Gastrocnemius medialis (tissue), 4 donors: ENCODE data around the gene SGK1. TPM values are rescaled to one million over a fixed set of nuclear protein-coding genes. Genes with fewer than 3 reads are reported as not detected.
"Not testable (repeated sequence)": the region's sequence is repeated elsewhere in the genome, so short reads cannot be mapped to it uniquely, and the experiment has no call there.

Experiments used
- ATAC-seq, 2 donors: fragments of 150-250 bp; one replicate each; pipeline ENCODE4 v1.9.1; 2016
- DNase-seq, 2 donors: peaks; one replicate each; pipeline ENCODE4 v3.0.0-alpha.2; 2019
- H3K27ac ChIP-seq, 4 donors: fragments of 200-600 bp; sonication (generic); 1 replicate in 1 of 4; 2 replicates in 3 of 4; pipeline ENCODE4 v1.5.1; 2016 to 2018; ENCODE audit warnings: mild to moderate bottlenecking in 2 of 4, moderate library complexity in 1 of 4
- H3K27me3 ChIP-seq, 3 donors: fragments of 200-600 bp; sonication (generic) in 2 of 3; 1 replicate in 1 of 3; 2 replicates in 2 of 3; pipeline versions ENCODE4 v1.5.1 to v1.6.0; 2016 to 2019; ENCODE audit warnings: mild to moderate bottlenecking in 1 of 3, moderate library complexity in 1 of 3
- H3K36me3 ChIP-seq, 2 donors: fragments of 200-600 bp; sonication (generic) in 1 of 2; one replicate each; pipeline ENCODE4 v1.5.1; 2017 to 2018
- H3K4me1 ChIP-seq, 2 donors: fragments of 200-600 bp; sonication (generic) in 1 of 2; one replicate each; pipeline ENCODE4 v1.5.1; 2016 to 2017; ENCODE audit warnings: mild to moderate bottlenecking in 2 of 2
- H3K4me3 ChIP-seq, 4 donors: fragments of 200-600 bp; sonication (generic) in 3 of 4; 1 replicate in 1 of 4; 2 replicates in 3 of 4; pipeline ENCODE4 v1.5.1; 2016 to 2019; ENCODE audit warnings: mild to moderate bottlenecking in 2 of 4
- H3K9me3 ChIP-seq, 3 donors: fragments of 200-600 bp; sonication (generic) in 2 of 3; 1 replicate in 1 of 3; 2 replicates in 2 of 3; pipeline ENCODE4 v1.5.1; 2016 to 2019
- CTCF ChIP-seq, 5 experiments: fragments of 450-650 bp in 3 of 5; fragments of 200-600 bp in 2 of 5; sonication (generic) in 2 of 5; IDR thresholded peaks in 4 of 5; conservative IDR thresholded peaks in 1 of 5; 1 replicate in 4 of 5; 2 replicates in 1 of 5; pipeline ENCODE4 v1.5.1; 2016 to 2019; ENCODE audit warnings: antibody characterized with exemption in 5 of 5, mild to moderate bottlenecking in 3 of 5, moderate library complexity in 3 of 5
- POLR2A ChIP-seq, 2 donors: fragments of 450-650 bp; IDR thresholded peaks; one replicate each; pipeline ENCODE4 v1.6.1; 2017; ENCODE audit warnings: antibody characterized with exemption in 2 of 2, mild to moderate bottlenecking in 2 of 2, moderate library complexity in 2 of 2
- in situ Hi-C, 4 donors: fragments of 200-750 bp; cut with MboI; loops; one replicate each; pipeline versions ENCODE4 v1.15.0 to v1.8.0; 2017; ENCODE audit warnings: low sequenced_read_pairs in 4 of 4
- intact Hi-C: fragments of 100-400 bp; cut with DNase I; formaldehyde crosslinking; loops from one replicate; pipeline ENCODE4 v1.15.1; 2023; ENCODE audit warnings: low total_unique reads
- total RNA-seq, 4 donors: library from RNA; depleted of rRNA; stranded (reverse); fragments of >200 nt; gene quantifications; one replicate each; pipeline versions ENCODE4 v1.1.0 to v1.2.3, GENCODE V29; 2016

The SGK1 gene
- total RNA-seq, 4 donors from 2014 or later, result 43.7 to 100 (median 56.2) TPM

GRCh38 chr6:134238006-134238405 is 79.9 kb downstream of the SGK1 start:
- H3K27me3 ChIP-seq, result no peaks in the 10 kb centered on the region
- intact Hi-C loops, result no loop called here
- H3K4me1 ChIP-seq, result peaks cover 0 to 13% of the 10 kb centered on the region in 2 donors
- H3K27ac ChIP-seq, result no peak overlapping the region
- in situ Hi-C loops, result no loop called here
- DNase-seq, result no peak
- no peaks in the 10 kb centered on the region for H3K36me3 ChIP-seq
- H3K4me3 ChIP-seq, result no peak overlapping the region
- no peaks in the 10 kb centered on the region for H3K9me3 ChIP-seq
- no peak for TF ChIP-seq CTCF (IDR thresholded peaks at IDR 0.05 in 4 of 5, conservative IDR thresholded peaks at IDR 0.05 in 1 of 5)
- TF ChIP-seq POLR2A (IDR thresholded peaks at IDR 0.05), result no peak
- ATAC-seq, result no peak

GRCh38 chr6:134235937-134236751 is 81.8 kb downstream of the SGK1 start:
- no peak for TF ChIP-seq POLR2A (IDR thresholded peaks at IDR 0.05)
- no peak for TF ChIP-seq CTCF (IDR thresholded peaks at IDR 0.05 in 4 of 5, conservative IDR thresholded peaks at IDR 0.05 in 1 of 5)
- DNase-seq (no peak), ATAC-seq (no peak)
- Histone ChIP-seq H3K27me3 (no peaks in the 10 kb centered on the region), H3K4me3 (no peak overlapping the region), H3K4me1 (peaks cover 0 to 13% of the 10 kb centered on the region in 2 donors), H3K9me3 (no peaks in the 10 kb centered on the region), H3K27ac (no peak overlapping the region), H3K36me3 (no peaks in the 10 kb centered on the region)
- intact Hi-C loops, result no loop called here
- in situ Hi-C loops, result no loop called here

GRCh38 chr6:134235334-134235733 is 82.6 kb downstream of the SGK1 start:
- ATAC-seq, intact Hi-C loops, H3K27me3 ChIP-seq, H3K9me3 ChIP-seq, H3K27ac ChIP-seq, H3K4me3 ChIP-seq, in situ Hi-C loops, H3K36me3 ChIP-seq, DNase-seq: not testable (repeated sequence)
- peaks cover 0 to 13% of the 10 kb centered on the region in 2 donors for H3K4me1 ChIP-seq

- DNase-seq (no peak), ATAC-seq (no peak)
- Histone ChIP-seq H3K27ac (no peak overlapping the region), H3K4me1 (peaks cover 0 to 2% of the 10 kb centered on the region in 2 donors), H3K36me3 (no peaks in the 10 kb centered on the region), H3K27me3 (no peaks in the 10 kb centered on the region), H3K9me3 (no peaks in the 10 kb centered on the region), H3K4me3 (no peak overlapping the region)
- no peak for TF ChIP-seq CTCF (IDR thresholded peaks at IDR 0.05 in 4 of 5, conservative IDR thresholded peaks at IDR 0.05 in 1 of 5)
- TF ChIP-seq POLR2A (IDR thresholded peaks at IDR 0.05), result no peak
- intact Hi-C loops, result no loop called here
- in situ Hi-C loops, result no loop called here
Observed at GRCh38 chr6:134233180-134233955, 84.5 kb downstream of the SGK1 start.

GRCh38 chr6:134230940-134231339 is 87.0 kb downstream of the SGK1 start:
- intact Hi-C loops, result no loop called here
- Histone ChIP-seq H3K9me3 (no peaks in the 10 kb centered on the region), H3K27me3 (no peaks in the 10 kb centered on the region), H3K36me3 (no peaks in the 10 kb centered on the region), H3K27ac (no peak overlapping the region), H3K4me1 (no peaks in the 10 kb centered on the region), H3K4me3 (no peak overlapping the region)
- in situ Hi-C loops, result no loop called here
- ATAC-seq, result no peak
- DNase-seq, result no peak
- TF ChIP-seq POLR2A (IDR thresholded peaks at IDR 0.05), result no peak
- TF ChIP-seq CTCF (IDR thresholded peaks at IDR 0.05 in 4 of 5, conservative IDR thresholded peaks at IDR 0.05 in 1 of 5), result no peak
